DOHH2 (cell line): ENCODE data around the gene CARD8.

Experiments used
- H3F3A ChIP-seq: fragments of 200-600 bp; sonication (generic), shearing (Covaris generic); 2 replicates; pipeline ENCODE4 v1.6.0; 2016; ENCODE audit warnings: antibody characterized with exemption, mild to moderate bottlenecking; ENCODE audit not compliant: control insufficient read depth, insufficient read depth
- H3K27ac ChIP-seq: fragments of 200-600 bp; sonication (generic); 2 replicates; pipeline ENCODE4 v1.5.1; 2014; ENCODE audit warnings: low read depth, mild to moderate bottlenecking, low read length, moderate library complexity
- H3K27me3 ChIP-seq: fragments of 200-600 bp; sonication (generic); 2 replicates; pipeline ENCODE4 v1.6.1; 2014; ENCODE audit warnings: mild to moderate bottlenecking, low read length, mixed read lengths; ENCODE audit not compliant: control insufficient read depth
- H3K36me3 ChIP-seq: fragments of 200-600 bp; sonication (generic); 2 replicates; pipeline ENCODE4 v1.6.1; 2014; ENCODE audit warnings: mild to moderate bottlenecking, low read length, moderate library complexity, mixed read lengths; ENCODE audit not compliant: control insufficient read depth
- H3K4me1 ChIP-seq: fragments of 200-600 bp; sonication (generic); 2 replicates; pipeline ENCODE4 v1.6.1; 2014; ENCODE audit warnings: mild to moderate bottlenecking, low read length, mixed read lengths; ENCODE audit not compliant: control insufficient read depth
- H3K4me2 ChIP-seq: fragments of 200-600 bp; sonication (generic); 2 replicates; pipeline ENCODE4 v1.6.0; 2014; ENCODE audit warnings: mild to moderate bottlenecking, low read length, moderate library complexity
- H3K4me3 ChIP-seq: fragments of 200-600 bp; sonication (generic); 2 replicates; pipeline ENCODE4 v1.5.1; 2014; ENCODE audit warnings: mild to moderate bottlenecking, low read length, mixed read lengths
- H3K79me2 ChIP-seq: fragments of 200-600 bp; sonication (generic); 2 replicates; pipeline ENCODE4 v1.6.1; 2014; ENCODE audit warnings: mild to moderate bottlenecking, low read length, mixed read lengths; ENCODE audit not compliant: control insufficient read depth
- H3K9me2 ChIP-seq: fragments of 200-600 bp; sonication (generic); replicated peaks from 2 replicates; pipeline ENCODE4 v1.6.1; 2014; ENCODE audit warnings: mild to moderate bottlenecking, low read length, mixed read lengths; ENCODE audit not compliant: control insufficient read depth
- H3K9me3 ChIP-seq: fragments of 200-600 bp; sonication (generic); 2 replicates; pipeline ENCODE4 v1.6.1; 2014; ENCODE audit warnings: antibody characterized with exemption, low read length, mixed read lengths; ENCODE audit not compliant: control insufficient read depth, insufficient read depth
- H4K20me1 ChIP-seq: fragments of 200-600 bp; sonication (generic); 2 replicates; pipeline ENCODE4 v1.6.0; 2014; ENCODE audit warnings: low read depth, mild to moderate bottlenecking, antibody characterized with exemption, low read length, moderate library complexity; ENCODE audit not compliant: control insufficient read depth, insufficient read depth
- EZH2phosphoT487 ChIP-seq: fragments of 200-600 bp; sonication (generic); IDR thresholded peaks from 2 replicates; pipeline ENCODE4 v1.6.1; 2017; ENCODE audit warnings: borderline replicate concordance, mild to moderate bottlenecking, antibody characterized with exemption, low read length, moderate library complexity, mixed read lengths
- TF ChIP-seq, protein P1 (sequence below): fragments of 200-600 bp; sonication (generic); IDR thresholded peaks from one replicate; pipeline ENCODE4 v1.5.1; 2014; ENCODE audit warnings: antibody characterized with exemption, mild to moderate bottlenecking, low read depth, low read length; ENCODE audit not compliant: poor library complexity, severe bottlenecking

CARD8 gene

GRCh38 chr19:48176226-48176625, 79.5 kb downstream of the CARD8 start:
- peaks cover under 1% of the 10 kb centered on the region; the same call in 1 of the 2 replicates for H3K9me3 ChIP-seq
- H3F3A ChIP-seq: peaks cover 4% of the 10 kb centered on the region; the same call in 1 of the 2 replicates
- H3K4me2 ChIP-seq: no peak overlapping the region
- peaks cover 14% of the 10 kb centered on the region for H3K79me2 ChIP-seq
- H4K20me1 ChIP-seq: no peaks in the 10 kb centered on the region
- no peaks in the 10 kb centered on the region for H3K9me2 ChIP-seq
- H3K4me1 ChIP-seq: peaks cover 8% of the 10 kb centered on the region
- no peaks in the 10 kb centered on the region for H3K27me3 ChIP-seq
- H3K36me3 ChIP-seq: peaks cover 31% of the 10 kb centered on the region
- H3K4me3 ChIP-seq: no peak overlapping the region
- H3K27ac ChIP-seq: no peak overlapping the region
- TF ChIP-seq EZH2phosphoT487: no peak
- TF ChIP-seq, protein P1, sequence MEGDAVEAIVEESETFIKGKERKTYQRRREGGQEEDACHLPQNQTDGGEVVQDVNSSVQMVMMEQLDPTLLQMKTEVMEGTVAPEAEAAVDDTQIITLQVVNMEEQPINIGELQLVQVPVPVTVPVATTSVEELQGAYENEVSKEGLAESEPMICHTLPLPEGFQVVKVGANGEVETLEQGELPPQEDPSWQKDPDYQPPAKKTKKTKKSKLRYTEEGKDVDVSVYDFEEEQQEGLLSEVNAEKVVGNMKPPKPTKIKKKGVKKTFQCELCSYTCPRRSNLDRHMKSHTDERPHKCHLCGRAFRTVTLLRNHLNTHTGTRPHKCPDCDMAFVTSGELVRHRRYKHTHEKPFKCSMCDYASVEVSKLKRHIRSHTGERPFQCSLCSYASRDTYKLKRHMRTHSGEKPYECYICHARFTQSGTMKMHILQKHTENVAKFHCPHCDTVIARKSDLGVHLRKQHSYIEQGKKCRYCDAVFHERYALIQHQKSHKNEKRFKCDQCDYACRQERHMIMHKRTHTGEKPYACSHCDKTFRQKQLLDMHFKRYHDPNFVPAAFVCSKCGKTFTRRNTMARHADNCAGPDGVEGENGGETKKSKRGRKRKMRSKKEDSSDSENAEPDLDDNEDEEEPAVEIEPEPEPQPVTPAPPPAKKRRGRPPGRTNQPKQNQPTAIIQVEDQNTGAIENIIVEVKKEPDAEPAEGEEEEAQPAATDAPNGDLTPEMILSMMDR: no peak

DNA sequence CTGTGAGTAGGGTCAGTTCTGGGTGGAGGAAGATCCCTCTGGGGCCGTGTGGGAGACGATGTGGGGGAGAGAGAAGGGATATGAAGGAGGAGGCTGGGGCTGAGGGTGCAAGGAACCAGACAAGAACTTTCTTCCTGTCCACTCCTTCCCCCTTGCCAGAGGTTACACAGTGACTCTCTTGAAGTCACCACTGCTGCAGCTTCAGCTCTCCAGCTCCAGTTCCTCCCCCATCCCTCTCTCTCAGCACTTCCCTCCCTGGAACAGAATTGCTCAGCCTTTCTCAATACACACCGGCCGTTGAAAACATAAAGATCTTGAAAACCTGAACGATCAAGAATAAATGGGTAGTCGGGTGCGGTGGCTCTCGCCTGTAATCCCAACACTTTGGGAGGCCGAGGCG, 80.1 kb downstream of the CARD8 start:
- no peaks in the 10 kb centered on the region for H3K9me2 ChIP-seq
- H3K4me3 ChIP-seq: no peak overlapping the region
- no peak overlapping the region for H3K4me2 ChIP-seq
- peaks cover 4% of the 10 kb centered on the region; the same call in 1 of the 2 replicates for H3F3A ChIP-seq
- no peaks in the 10 kb centered on the region for H3K9me3 ChIP-seq
- no peak overlapping the region for H3K27ac ChIP-seq
- H4K20me1 ChIP-seq: no peaks in the 10 kb centered on the region
- H3K36me3 ChIP-seq: peaks cover 29% of the 10 kb centered on the region
- H3K79me2 ChIP-seq: peaks cover 20% of the 10 kb centered on the region
- H3K27me3 ChIP-seq: no peaks in the 10 kb centered on the region
- H3K4me1 ChIP-seq: peaks cover 11% of the 10 kb centered on the region
- TF ChIP-seq, protein P1: no peak
- TF ChIP-seq EZH2phosphoT487: no peak

- H4K20me1 ChIP-seq: no peaks in the 10 kb centered on the region
- no peak overlapping the region for H3K27ac ChIP-seq
- H3K4me1 ChIP-seq: peaks cover 11% of the 10 kb centered on the region
- H3K4me3 ChIP-seq: no peak overlapping the region
- H3K27me3 ChIP-seq: no peaks in the 10 kb centered on the region
- peaks cover 23% of the 10 kb centered on the region for H3K79me2 ChIP-seq
- H3F3A ChIP-seq: peaks cover 4% of the 10 kb centered on the region; the same call in 1 of the 2 replicates
- no peak for TF ChIP-seq EZH2phosphoT487
- TF ChIP-seq, protein P1: no peak
- no peaks in the 10 kb centered on the region for H3K9me3 ChIP-seq
- no peak overlapping the region for H3K4me2 ChIP-seq
- H3K36me3 ChIP-seq: peaks cover 30% of the 10 kb centered on the region
- no peaks in the 10 kb centered on the region for H3K9me2 ChIP-seq
These were observed 81.2 kb downstream of the CARD8 start for GRCh38 chr19:48174445-48175030.
